Measurements from ENCODE around the gene ZBTB7B.

DNA sequence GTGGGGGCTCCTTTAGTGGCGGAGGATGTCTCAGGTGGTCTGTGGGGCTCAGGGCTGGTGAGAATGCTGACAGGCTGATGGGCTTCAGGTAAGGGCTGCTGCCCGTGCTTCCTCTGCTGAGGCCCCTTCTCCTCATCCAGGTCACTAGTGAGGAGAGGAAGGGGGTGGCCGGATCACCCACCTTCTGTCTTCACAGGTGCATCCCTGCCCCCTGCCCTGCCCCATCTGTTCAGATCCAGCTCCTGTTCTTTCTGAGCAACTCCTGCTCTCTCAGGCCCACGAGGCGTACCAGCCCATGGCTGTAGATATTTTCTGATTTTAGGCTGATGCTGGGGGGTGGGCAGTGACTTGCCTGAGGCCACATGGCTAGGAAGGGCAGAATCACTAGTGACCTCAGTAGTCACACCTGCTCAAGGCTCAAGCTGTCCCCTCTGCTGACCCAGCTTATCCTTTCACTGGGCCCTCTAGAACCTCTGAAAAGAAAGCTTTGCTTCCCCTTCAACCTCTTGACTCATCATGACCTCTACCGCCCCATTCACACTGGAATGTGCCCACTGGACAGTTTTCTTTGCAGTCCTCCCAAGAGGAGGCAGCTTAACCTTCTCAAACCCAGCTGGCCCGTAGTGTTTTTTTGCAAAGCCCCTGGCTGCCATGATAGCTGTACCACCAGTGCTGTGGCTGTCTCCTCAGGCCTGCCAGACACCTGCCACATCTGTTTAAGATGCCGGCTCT, 16.2 kb downstream of the ZBTB7B start:
- TF ChIP-seq GATA2 (IDR thresholded peaks at IDR 0.05; ENCODE audit: low read depth, low read length) (no peak), GATA3 (IDR thresholded peaks at IDR 0.05; ENCODE audit: low read depth, low read length) (no peak)

Measured in SH-SY5Y (cell line).